Measurements from ENCODE around the gene ADCY6. TPM values are rescaled to one million over a fixed set of nuclear protein-coding genes. Genes with fewer than 3 reads are reported as not detected.

ADCY6 gene
- total and polyA plus RNA-seq, 12 donors = 35.3 to 144 (median 121) TPM

DNA sequence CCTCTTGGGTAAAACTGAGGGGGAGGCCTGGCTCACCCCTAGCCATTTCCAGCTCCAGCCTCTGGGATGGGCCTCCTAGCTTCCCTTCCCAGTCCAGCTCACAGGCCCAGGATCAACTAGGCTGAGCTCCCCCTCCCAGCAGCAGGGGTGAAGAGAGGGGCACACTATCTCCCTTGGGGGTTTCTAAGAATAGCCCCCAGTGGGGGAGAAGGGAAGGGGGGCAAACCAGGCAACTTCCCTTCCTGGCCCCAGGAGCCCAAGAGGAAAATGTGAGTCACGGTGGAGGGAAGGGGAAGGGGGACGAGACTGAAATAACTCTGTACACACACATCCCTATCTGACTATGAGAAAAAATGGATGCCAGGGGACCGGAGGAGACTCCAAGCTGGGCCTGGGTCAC, 9.0 kb downstream of the ADCY6 start:
- H3K36me3 ChIP-seq = peaks cover 0 to 51% (median 25%) of the 10 kb centered on the region in 9 donors
- intact Hi-C loops (cut with DNase I) = no loop called here

DNA sequence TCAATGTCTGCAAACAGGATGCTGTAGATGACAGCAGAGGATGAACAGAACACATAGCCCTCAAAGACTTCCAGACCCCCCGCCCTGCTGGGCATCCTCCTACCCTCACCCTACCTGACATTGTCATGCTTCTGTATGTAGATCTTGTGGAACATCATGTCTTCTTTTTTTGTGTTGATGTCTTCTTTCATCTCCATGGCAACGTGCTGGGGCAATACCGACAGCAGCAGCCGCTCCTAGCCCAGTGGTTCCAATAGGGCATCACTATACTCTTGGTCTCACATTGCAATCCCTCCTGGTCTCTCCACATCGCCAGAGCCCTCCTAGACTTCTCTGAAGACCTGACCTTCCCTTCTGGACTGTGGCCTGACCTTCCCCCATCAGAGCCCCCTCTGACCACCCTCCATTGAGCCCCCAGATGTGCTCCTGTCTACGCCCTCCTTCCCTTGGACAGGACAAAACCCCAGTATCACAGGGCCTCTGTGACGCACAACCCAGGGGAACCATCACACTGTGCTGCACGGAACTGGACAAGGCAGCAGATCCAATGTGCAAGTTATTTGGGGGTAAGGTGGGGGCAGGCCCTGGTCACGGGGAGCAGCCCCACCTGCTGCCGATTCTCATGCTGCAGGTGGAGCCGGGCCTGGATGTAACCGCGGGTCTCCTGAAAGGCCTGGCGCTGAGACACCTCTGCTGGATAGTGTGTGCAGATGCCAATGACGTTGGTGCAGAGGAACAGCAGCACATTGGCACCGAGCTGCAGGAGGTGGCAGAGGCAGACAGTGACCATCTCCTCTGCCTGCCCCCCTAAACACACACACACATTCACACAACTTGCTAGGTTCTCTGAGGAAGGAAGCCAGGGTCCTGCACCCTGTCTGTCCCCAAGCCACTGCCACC, 11.1 kb downstream of the ADCY6 start:
- Histone ChIP-seq H3K27ac (peak overlapping the region in 7 of 10 donors; percentile 21 to 99 (median 97)), H3K36me3 (peaks cover 0 to 66% (median 46%) of the 10 kb centered on the region in 9 donors), H3K4me3 (no peak overlapping the region), H3K27me3 (no peaks in the 10 kb centered on the region), H3K9me3 (no peaks in the 10 kb centered on the region), H3K4me1 (peaks cover 26 to 78% (median 59%) of the 10 kb centered on the region in 9 donors)
- intact Hi-C loops (cut with DNase I) = no loop called here
- DNase-seq (peak in 1 of 2 donors; percentile 30), ATAC-seq (peak in 4 of 8 donors; percentile 7 to 40 (median 28))
- TF ChIP-seq, protein P1, sequence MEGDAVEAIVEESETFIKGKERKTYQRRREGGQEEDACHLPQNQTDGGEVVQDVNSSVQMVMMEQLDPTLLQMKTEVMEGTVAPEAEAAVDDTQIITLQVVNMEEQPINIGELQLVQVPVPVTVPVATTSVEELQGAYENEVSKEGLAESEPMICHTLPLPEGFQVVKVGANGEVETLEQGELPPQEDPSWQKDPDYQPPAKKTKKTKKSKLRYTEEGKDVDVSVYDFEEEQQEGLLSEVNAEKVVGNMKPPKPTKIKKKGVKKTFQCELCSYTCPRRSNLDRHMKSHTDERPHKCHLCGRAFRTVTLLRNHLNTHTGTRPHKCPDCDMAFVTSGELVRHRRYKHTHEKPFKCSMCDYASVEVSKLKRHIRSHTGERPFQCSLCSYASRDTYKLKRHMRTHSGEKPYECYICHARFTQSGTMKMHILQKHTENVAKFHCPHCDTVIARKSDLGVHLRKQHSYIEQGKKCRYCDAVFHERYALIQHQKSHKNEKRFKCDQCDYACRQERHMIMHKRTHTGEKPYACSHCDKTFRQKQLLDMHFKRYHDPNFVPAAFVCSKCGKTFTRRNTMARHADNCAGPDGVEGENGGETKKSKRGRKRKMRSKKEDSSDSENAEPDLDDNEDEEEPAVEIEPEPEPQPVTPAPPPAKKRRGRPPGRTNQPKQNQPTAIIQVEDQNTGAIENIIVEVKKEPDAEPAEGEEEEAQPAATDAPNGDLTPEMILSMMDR (IDR thresholded peaks at IDR 0.05) = no peak
- WGBS, 2 donors = 60 to 73% methylated on average over 16 of the region's 16 CpGs

More for the DNA sequence above, 9.0 kb downstream of the ADCY6 start:
- Histone ChIP-seq H3K4me1 (peaks cover 26 to 89% (median 76%) of the 10 kb centered on the region in 9 donors), H3K27ac (peak overlapping the region; percentile 78 to 99 (median 94)), H3K27me3 (no peaks in the 10 kb centered on the region), H3K9me3 (no peaks in the 10 kb centered on the region), H3K4me3 (peak overlapping the region in 3 of 10 donors; percentile 5 to 18 (median 15))
- 2 to 5% methylated on average over 3 of the region's 3 CpGs for WGBS, 2 donors
- DNase-seq (peak; percentile 70 to 90), ATAC-seq (peak; percentile 77 to 85 (median 82))
- TF ChIP-seq, protein P1 (IDR thresholded peaks at IDR 0.05) = no peak

DNA sequence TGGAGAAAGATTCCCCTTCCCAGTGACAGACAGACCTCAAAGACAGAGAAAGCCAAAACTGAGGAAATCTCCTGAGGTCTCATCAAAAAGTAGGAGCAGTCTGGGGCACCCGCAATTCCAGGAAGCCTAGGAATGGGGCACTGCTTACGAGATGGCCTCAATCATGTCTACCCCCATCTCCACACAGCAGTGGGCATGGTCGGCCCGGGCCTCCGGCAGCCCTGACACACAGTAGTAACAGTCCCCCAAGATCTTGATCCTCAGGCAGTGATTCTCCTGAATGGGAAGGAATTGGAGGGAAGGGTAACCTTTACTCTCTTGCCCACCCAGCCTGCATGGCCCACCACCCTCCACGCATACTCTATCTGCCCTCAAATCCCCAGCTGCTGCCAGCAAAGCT, 11.9 kb downstream of the ADCY6 start:
- 88 to 90% methylated on average over 6 of the region's 6 CpGs for WGBS, 2 donors
- no peak for ATAC-seq
- Histone ChIP-seq H3K9me3 (no peaks in the 10 kb centered on the region), H3K27ac (peak overlapping the region in 6 of 10 donors; percentile 38 to 99 (median 98)), H3K4me3 (no peak overlapping the region), H3K27me3 (no peaks in the 10 kb centered on the region), H3K4me1 (peaks cover 25 to 78% (median 51%) of the 10 kb centered on the region in 9 donors), H3K36me3 (peaks cover 0 to 66% (median 54%) of the 10 kb centered on the region in 9 donors)
- no peak for DNase-seq
- TF ChIP-seq, protein P1 (IDR thresholded peaks at IDR 0.05) = no peak
- intact Hi-C loops (cut with DNase I) = no loop called here

DNA sequence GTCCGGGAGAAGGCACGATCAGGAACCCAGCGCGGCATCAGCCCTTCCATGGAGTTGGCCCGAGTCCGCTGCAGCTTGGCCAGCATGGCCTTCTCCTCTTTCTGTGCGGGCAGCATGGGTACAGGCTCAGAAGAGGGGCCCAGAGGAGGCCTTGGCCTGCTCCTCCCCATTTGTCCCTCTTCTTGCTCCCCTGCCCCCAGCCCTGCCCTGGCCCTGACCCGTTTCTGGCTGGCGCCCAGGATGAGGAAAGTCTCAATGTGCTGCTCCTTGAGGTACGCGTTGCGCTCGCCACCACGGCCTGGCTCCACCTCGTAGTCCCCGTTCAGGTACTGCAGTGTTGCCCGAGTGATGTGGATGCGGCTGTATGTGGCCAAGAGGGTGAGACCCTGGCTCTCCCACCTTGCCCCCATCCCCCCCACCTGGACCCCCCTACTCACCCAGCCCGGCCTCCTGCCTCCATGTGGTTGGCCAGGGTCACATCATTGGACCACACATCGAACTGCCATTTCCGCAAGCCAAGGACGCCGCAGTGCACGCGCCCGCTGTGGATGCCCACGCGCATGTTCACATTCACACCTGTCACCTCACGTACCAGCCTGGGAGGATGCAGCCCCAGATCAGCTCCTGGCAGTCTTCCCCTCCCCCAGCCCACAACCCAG, 12.8 kb downstream of the ADCY6 start:
- Histone ChIP-seq H3K36me3 (peaks cover 0 to 73% (median 62%) of the 10 kb centered on the region in 9 donors), H3K9me3 (no peaks in the 10 kb centered on the region), H3K4me1 (peaks cover 19 to 76% (median 43%) of the 10 kb centered on the region in 9 donors), H3K27ac (peak overlapping the region in 5 of 10 donors; percentile 9 to 99 (median 97)), H3K27me3 (no peaks in the 10 kb centered on the region), H3K4me3 (no peak overlapping the region)
- no peak for ATAC-seq
- intact Hi-C loops (cut with DNase I) = no loop called here
- TF ChIP-seq, protein P1 (IDR thresholded peaks at IDR 0.05) = no peak
- 86 to 87% methylated on average over 29 of the region's 29 CpGs for WGBS, 2 donors
- no peak for DNase-seq
